NB4 (cell line): Measurements from ENCODE around the gene RPL23.

Source experiments
- CTCF ChIP-seq: IDR thresholded peaks from one replicate; pipeline ENCODE4 v1.5.1; 2012; ENCODE audit warnings: low read depth, low read length
- POLR2A ChIP-seq: IDR thresholded peaks from 2 replicates; pipeline ENCODE4 v1.6.1; 2011; ENCODE audit warnings: mild to moderate bottlenecking; ENCODE audit not compliant: insufficient read length; ENCODE audit errors: extremely low read depth

- TF ChIP-seq CTCF, result no peak
- TF ChIP-seq POLR2A, result no peak
Observed at GRCh38 chr17:38844261-38844757, 9.2 kb downstream of the RPL23 start.
